Ureter (tissue), 1 donor: ENCODE measurements around the gene ZNF532. TPM values are rescaled to one million over a fixed set of nuclear protein-coding genes. Genes with fewer than 3 reads are reported as not detected.
"Not testable (repeated sequence)": the region's sequence is repeated elsewhere in the genome, so short reads cannot be mapped to it uniquely, and the experiment has no call there.

Experiments used
- DNase-seq: peaks from one replicate; pipeline ENCODE4 v3.0.0-alpha.2; 2020; ENCODE audit warnings: low spot score
- total RNA-seq: library from RNA; stranded (reverse); gene quantifications from one replicate; pipeline ENCODE4 v1.2.4, GENCODE V29; 2023
- donor health status: DM: yes; HTN: yes; CAD: no.

Gene ZNF532
- 114 TPM for total RNA-seq

GRCh38 chr18:58864146-58865032, at the start of gene ZNF532:
Gene ZNF532 (plus strand): TSS chr18:58864877. CDS start in a region left out here.
- peak; percentile 65 for DNase-seq

- DNase-seq: no peak
Measured at GRCh38 chr18:58819051-58819450, 45.6 kb upstream of the ZNF532 start.

GRCh38 chr18:58820251-58820650, 44.4 kb upstream of the ZNF532 start:
- no peak for DNase-seq

GRCh38 chr18:58822944-58823343, 41.7 kb upstream of the ZNF532 start:
- DNase-seq: no peak

GRCh38 chr18:58823412-58823811, 41.3 kb upstream of the ZNF532 start:
- DNase-seq: no peak

- not testable (repeated sequence) for DNase-seq
Measured at GRCh38 chr18:58826926-58827325, 37.8 kb upstream of the ZNF532 start.

GRCh38 chr18:58827428-58827827, 37.2 kb upstream of the ZNF532 start:
- no peak for DNase-seq

GRCh38 chr18:58827886-58828285, 36.8 kb upstream of the ZNF532 start:
- no peak for DNase-seq

- no peak for DNase-seq
Measured at GRCh38 chr18:58828399-58829121, 36.1 kb upstream of the ZNF532 start.

GRCh38 chr18:58829263-58829662, 35.4 kb upstream of the ZNF532 start:
- DNase-seq: no peak

GRCh38 chr18:58829886-58830285, 34.8 kb upstream of the ZNF532 start:
- not testable (repeated sequence) for DNase-seq

GRCh38 chr18:58831606-58832005, 33.1 kb upstream of the ZNF532 start:
- DNase-seq: no peak

- no peak for DNase-seq
Measured at GRCh38 chr18:58838165-58838860, 26.4 kb upstream of the ZNF532 start.

GRCh38 chr18:58838946-58839345, 25.7 kb upstream of the ZNF532 start:
- DNase-seq: no peak

GRCh38 chr18:58842978-58843687, 21.5 kb upstream of the ZNF532 start:
- no peak for DNase-seq

- DNase-seq: no peak
Measured at GRCh38 chr18:58843688-58844035, 21.0 kb upstream of the ZNF532 start.

- DNase-seq: no peak
Measured at GRCh38 chr18:58844871-58845270, 19.8 kb upstream of the ZNF532 start.

GRCh38 chr18:58845928-58846724, 18.6 kb upstream of the ZNF532 start:
- DNase-seq: no peak

- DNase-seq: no peak
Measured at GRCh38 chr18:58847383-58848071, 17.1 kb upstream of the ZNF532 start.

GRCh38 chr18:58848685-58849084, 16.0 kb upstream of the ZNF532 start:
- no peak for DNase-seq
